ENCODE results near the gene CAB39. TPM values are rescaled to one million over a fixed set of nuclear protein-coding genes. Genes with fewer than 3 reads are reported as not detected.

The CAB39 gene
- total and polyA plus RNA-seq, 2 of the 8 experiments (the other 6 are each of a cell fraction or from before 2014, with no cell fraction given), result 16.4 to 50.5 TPM

DNA sequence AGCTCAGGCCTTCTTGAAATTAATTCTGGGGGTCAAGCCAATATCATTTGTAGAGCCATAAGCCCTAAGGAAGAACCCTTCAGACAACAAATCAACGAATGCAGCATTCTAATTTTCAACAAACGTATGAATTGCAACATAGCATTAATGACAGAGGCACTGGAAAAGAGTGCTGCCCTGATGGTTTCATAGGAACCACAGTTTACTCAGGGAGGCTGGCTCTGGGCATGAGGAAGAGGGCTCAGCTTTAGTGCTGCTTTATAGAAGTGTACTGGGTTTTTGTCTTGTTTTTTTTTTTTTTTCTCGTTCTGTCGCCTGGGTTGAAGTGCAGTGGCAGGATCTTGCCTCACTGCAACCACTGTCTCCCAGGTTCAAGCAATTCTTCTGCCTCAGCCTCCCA, 36.1 kb upstream of the CAB39 start:
- Histone ChIP-seq H4K5ac (ENCODE audit: insufficient read length, low read depth, low read length) (no peak overlapping the region), H3K23me2 (ENCODE audit: low read depth, low read length) (no peaks in the 10 kb centered on the region), H2AK5ac (ENCODE audit: low read depth, low read length) (no peak overlapping the region), H2BK5ac (ENCODE audit: low read depth, low read length) (no peak overlapping the region), H3K9me3 (ENCODE audit: insufficient read depth in 2 of 2, low read depth in 1 of 2, low read length in 1 of 2) (peaks cover 0 to 5% of the 10 kb centered on the region in 2 experiments; a peak in 1 of 4 replicates), H3K14ac (ENCODE audit: insufficient read length) (no peak overlapping the region), H3K18ac (ENCODE audit: extremely low read depth, low read length) (no peak overlapping the region), H3K79me2 (ENCODE audit: control insufficient read depth in 1 of 2, insufficient read depth in 2 of 2, low read length in 2 of 2) (no peaks in the 10 kb centered on the region), H2AFZ (ENCODE audit: low read length) (no peak overlapping the region), H3K36me3 (ENCODE audit: control insufficient read depth in 2 of 4, insufficient read depth in 4 of 4, low read length in 3 of 4) (no peaks in the 10 kb centered on the region), H3K4me2 (ENCODE audit: insufficient read depth in 1 of 2, low read depth in 2 of 2, low read length in 2 of 2) (no peak overlapping the region), H3K27ac (ENCODE audit: low read depth, low read length) (no peak overlapping the region), H3K23ac (ENCODE audit: insufficient read length) (no peak overlapping the region), H3K56ac (replicated peaks; ENCODE audit: insufficient read length, low read depth, low read length) (no peak overlapping the region), H3K27me3 (replicated peaks in 1 of 4; ENCODE audit: control insufficient read depth in 3 of 4, extremely low read depth in 1 of 4, insufficient read depth in 3 of 4, low read length in 3 of 4) (no peaks in the 10 kb centered on the region), H3K4me3 (ENCODE audit: extremely low read depth in 1 of 4, insufficient read depth in 2 of 4, low read depth in 3 of 4, low read length in 4 of 4) (no peak overlapping the region), H3K4me1 (replicated peaks in 1 of 4; ENCODE audit: control insufficient read depth in 3 of 4, insufficient read depth in 4 of 4, low read length in 3 of 4) (no peaks in the 10 kb centered on the region), H2BK20ac (ENCODE audit: low read length) (no peak overlapping the region), H2BK120ac (replicated peaks; ENCODE audit: low read depth, low read length) (no peak overlapping the region), H2BK15ac (ENCODE audit: low read length) (no peak overlapping the region), H4K8ac (ENCODE audit: extremely low read depth, insufficient read depth, low read length) (no peak overlapping the region), H3K9ac (replicated peaks in 1 of 4; ENCODE audit: extremely low read depth in 1 of 4, low read depth in 3 of 4, low read length in 3 of 4) (no peak overlapping the region), H4K20me1 (replicated peaks in 1 of 2; ENCODE audit: control insufficient read depth in 1 of 2, insufficient read depth in 2 of 2, low read length in 2 of 2) (no peaks in the 10 kb centered on the region), H3K79me1 (ENCODE audit: low read depth, low read length) (no peaks in the 10 kb centered on the region), H3K4ac (replicated peaks; ENCODE audit: insufficient read length, low read depth, low read length) (no peak overlapping the region), H2BK12ac (ENCODE audit: low read depth, low read length) (no peak overlapping the region), H4K91ac (replicated peaks; ENCODE audit: insufficient read length, low read length) (no peak overlapping the region)
- ChIA-PET POLR2A (ENCODE audit: partially characterized antibody) (interaction anchor here (0.6 to 1.5 kb wide), 2 partner anchors 10 to 1225 kb away, joined by 4 to 6 read pairs; no protein-coding TSS in a partner anchor), CTCF (ENCODE audit: partially characterized antibody) (interaction anchor here (1.4 to 1.5 kb wide), 2 partner anchors 36 to 148 kb away, joined by 3 to 4 read pairs; partner anchors contain the start of gene CAB39)
- 97% methylated on average over 4 of the region's 4 CpGs; no CpG with 5 or more reads in 1 of the 2 experiments for WGBS, 2 experiments (ENCODE audit: extremely low coverage in 1 of 2, insufficient coverage in 1 of 2, insufficient read length in 1 of 2, insufficient replicate concordance in 2 of 2, low coverage in 1 of 2, low lambda C conversion rate in 2 of 2, missing lambda C conversion rate in 1 of 2)
- FAIRE-seq (no peak), DNase-seq (ENCODE audit: low read depth in 1 of 2, low spot score in 2 of 2) (no peak)
- TF ChIP-seq CBX5 (IDR thresholded peaks at IDR 0.05; ENCODE audit: low read depth, low read length) (no peak), SP2 (IDR thresholded peaks at IDR 0.05; ENCODE audit: low read length) (no peak), MAX (IDR thresholded peaks at IDR 0.05) (no peak)

Measured in H1 (cell line).